SK-MEL-5 (cell line): ENCODE measurements around the gene CENPM. TPM values are rescaled to one million over a fixed set of nuclear protein-coding genes. Genes with fewer than 3 reads are reported as not detected.
"Not testable (repeated sequence)": the region's sequence is repeated elsewhere in the genome, so short reads cannot be mapped to it uniquely, and the experiment has no call there.

Experiments used
- DNase-seq: peaks from one replicate; pipeline ENCODE4 v3.0.0-alpha.2; 2016; ENCODE audit warnings: low read depth, low spot score
- in situ Hi-C: cut with HindIII; loops from 2 replicates; pipeline ENCODE4 v1.10.0; 2016; ENCODE audit warnings: low sequenced_read_pairs, high pct_unique_total_duplicates, low pct_unique_long_range_greater_than_20kb
- total RNA-seq: library from RNA; depleted of rRNA; stranded (reverse); fragments of >200 nt; shearing (Covaris generic); gene quantifications from 2 replicates; pipeline ENCODE4 v1.2.3, GENCODE V29; 2014

CENPM gene
- total RNA-seq, 1 experiment from 2014 or later, result 38.7 TPM

DNA sequence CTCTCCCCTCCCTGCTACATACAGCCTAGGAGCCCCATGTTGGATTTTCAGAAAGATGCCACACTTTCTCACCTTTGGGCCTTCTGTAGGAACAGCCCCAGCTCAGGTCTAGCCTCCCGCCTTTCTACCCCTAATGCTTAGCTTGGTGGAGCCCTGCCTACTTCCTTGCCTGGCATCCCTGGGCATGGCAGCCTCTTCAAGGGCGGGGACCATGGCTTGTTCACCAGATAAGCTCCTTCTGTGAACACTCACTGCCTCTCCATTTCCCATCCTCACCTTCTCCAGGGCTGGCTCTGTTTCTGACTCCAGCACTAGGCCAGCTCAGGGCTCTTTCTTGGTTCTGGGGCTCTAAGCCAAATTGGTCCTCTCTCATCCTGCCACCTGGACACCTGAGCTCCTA, 23.6 kb upstream of the CENPM start:
- in situ Hi-C loops, result no loop called here
- no peak for DNase-seq

DNA sequence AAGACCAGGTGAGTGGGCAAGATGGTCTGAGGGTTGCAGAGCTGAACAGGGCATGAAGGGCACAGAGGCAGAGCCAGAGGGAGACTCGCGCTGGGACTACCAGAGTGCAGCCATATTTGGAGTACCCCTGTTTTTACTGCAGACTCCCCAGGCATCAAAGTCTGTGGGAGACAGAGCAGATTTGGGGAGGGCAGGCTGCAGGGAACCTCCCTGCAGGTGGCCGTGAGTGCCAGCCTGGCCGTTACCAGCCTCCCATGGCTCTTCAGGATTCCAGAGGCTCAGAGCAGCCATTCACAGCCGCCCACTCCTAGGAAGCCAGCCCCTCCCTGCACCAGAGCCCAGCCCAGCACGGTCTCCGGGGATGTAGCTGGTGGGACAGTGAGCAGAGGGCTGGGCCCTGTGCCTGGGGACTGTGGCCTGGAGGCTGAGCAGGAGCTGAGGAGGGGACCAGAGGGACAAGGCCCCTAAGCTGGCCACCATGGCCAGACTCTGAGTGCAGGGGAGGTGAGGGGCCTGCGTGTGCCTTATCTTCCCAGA, 22.2 kb upstream of the CENPM start, which contains the start of gene SEPTIN3:
TSS of gene SEPTIN3 (plus strand) at position 334 of the 537 bp plus-strand sequence. CDS start 2,050 bp downstream, outside the sequence.
- DNase-seq, result no peak
- in situ Hi-C loops, result no loop called here

DNA sequence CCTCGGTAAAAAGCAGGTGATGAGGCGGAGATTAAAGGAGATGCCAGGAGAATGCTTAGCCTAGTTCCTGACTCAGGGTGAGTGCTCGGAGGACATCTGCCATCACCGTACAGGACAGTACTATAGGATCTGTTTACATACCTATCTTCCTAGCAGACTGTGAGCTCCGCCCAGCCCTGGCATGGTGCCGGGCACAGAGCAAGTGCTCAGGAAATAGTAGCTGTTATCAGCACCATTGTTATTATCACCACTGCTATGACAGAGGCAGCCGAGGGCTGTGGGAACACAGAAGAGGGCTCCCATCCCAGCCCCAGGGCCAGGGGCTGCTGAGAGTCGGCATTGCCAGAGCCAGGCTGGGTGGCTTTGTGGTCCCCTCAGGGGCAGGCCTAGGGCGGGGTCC, 21.6 kb upstream of the CENPM start:
- in situ Hi-C loops, result no loop called here
- no peak for DNase-seq

GRCh38 chr22:41966607-41967240, 19.8 kb upstream of the CENPM start:
- DNase-seq, result peak; percentile 93
- in situ Hi-C loops, result no loop called here

DNA sequence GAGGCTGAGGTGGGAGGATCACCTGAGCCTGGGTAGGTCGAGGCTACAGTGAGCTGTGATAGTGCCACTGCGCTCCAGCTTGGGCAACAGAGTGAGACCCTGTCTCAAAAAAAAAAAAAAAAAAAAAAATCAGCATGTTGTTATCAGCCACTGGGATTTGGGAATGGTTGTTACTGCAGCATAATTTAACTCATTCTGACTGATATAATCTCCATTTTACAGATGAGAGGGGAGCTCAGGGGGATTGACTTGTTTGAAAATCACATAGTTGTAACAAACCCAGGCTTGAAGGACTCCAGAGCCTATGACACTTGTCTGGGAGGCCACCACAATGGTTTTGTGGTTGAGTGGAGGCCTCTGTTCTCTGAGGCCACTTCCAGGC, 19.3 kb upstream of the CENPM start:
- in situ Hi-C loops, result no loop called here
- DNase-seq, result no peak

GRCh38 chr22:41964112-41964491, 17.1 kb upstream of the CENPM start:
- DNase-seq, result peak; percentile 76
- in situ Hi-C loops, result no loop called here

DNA sequence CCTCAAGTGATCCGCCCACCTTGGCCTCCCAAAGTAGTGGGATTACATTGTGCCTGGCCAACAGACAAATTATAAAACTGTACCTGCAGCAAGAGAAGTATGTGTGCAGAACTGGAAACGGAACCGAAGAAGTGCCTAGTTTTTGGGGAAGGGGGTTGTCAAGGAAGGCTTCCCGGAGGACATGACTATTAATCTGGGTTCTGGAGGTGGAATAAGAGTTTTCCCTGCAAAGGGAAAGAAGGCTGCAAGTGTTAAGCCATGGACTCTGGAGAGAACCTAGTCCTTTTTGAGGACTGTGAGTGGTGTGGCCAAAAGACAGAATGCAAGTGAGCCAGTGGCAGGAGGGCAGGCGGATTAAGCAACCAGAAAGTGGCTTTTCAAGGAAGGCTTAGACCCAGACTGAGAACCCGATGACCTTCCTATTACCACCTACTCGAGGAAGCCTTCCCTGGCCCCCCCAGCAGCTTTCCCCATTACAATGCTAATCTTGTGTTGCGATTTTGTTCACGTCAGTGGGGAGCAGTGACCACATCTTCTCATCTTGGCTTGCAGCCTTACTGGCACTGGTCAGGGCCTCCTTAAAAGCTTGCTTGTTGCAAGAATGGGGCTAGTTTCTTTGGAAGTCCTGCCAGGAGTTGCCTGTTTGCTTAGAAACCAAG, 16.6 kb upstream of the CENPM start:
- peak; percentile 79 for DNase-seq
- in situ Hi-C loops, result no loop called here

DNA sequence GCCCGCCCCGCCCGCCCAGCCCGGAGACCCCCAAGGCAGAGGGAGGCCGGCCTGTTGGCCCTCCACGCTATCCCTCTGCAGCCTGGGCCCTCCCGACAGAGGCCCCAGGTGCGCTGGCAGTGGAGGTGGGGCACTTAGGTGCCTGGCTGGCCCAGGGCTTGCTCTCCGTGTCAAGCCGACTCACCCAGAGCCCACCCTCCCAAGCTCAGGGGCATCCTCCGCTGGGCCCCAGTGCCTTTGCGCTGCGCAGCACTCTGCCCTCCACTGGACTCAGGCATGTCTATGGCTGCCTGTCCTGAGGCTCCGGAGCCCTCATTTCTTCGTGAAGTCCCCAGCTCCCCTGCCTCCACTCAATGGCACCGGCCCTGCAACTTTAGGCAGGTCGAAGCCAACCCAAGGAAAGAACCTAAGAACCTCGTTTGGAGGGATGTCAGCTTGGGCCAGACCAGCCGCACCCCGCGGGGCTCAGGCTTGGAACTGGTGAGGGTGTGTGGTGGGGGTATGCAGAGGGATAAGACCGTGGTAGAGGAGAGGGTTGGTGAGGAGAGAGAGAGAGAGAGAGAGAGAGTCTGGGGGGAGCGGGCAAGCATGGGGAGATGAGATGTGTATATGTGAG, 11.1 kb upstream of the CENPM start:
- in situ Hi-C loops, result no loop called here
- DNase-seq, result no peak

DNA sequence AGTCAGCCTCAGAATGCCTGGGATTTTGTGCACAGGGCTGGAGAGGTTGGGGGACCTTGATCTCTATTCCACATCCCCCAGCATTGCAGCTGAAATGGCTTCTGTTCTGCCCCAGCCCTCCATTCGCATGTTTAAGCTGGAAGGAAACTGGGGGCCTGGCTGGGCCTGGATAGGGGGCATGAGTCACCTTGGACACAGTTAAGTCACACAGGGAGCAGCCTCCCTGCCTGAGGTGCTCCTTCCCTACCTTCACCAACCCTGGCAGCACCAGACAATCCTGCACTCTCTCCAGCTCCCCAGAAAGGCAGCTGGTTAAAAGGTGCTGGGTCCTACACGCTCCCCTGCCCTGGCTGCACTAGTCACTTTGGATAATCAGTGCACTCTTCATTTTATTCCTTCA, 5.8 kb upstream of the CENPM start:
- in situ Hi-C loops, result no loop called here
- DNase-seq, result no peak

- DNase-seq, result no peak
- in situ Hi-C loops, result no loop called here
Observed at GRCh38 chr22:41951898-41952474, 5.0 kb upstream of the CENPM start, which contains the start of gene SMIM45. TSS of gene SMIM45 (plus strand) at chr22:41952150.

DNA sequence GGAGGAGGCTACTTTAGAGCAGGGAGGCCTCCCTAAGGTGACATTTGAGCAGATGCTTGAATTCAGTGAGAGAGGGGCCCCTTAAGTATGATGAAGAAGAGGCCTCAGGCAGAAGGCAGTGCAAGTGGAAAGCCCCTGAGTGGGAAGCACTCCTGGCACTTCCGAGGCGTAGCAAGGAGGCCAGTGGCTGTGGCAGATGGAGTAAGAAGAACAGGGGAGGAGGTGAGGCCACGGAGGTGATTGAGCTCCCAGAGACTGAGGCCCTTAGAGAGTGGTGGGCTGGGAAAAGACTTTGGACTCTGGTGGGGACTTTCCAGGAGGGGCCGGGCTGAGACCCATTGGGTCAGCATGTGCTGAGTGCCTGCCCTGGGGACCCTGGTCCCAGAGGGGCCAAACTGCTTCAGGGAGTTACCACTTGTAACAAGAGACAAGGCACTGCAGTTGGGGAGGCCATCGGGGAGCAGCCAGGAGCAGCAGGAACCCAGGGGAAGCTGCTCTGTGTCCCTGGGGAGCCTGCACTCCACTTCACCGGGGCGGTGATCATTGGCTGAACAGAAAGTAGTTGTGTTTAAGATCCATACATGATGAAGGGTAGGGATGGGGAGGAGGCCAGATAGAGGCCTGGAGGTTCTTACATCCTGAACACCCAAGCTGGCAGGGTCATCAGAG, 2.5 kb upstream of the CENPM start:
- in situ Hi-C loops, result no loop called here
- no peak for DNase-seq

- DNase-seq, in situ Hi-C loops: not testable (repeated sequence)
Observed at GRCh38 chr22:41948928-41949296, 2.0 kb upstream of the CENPM start.

GRCh38 chr22:41948142-41948541, 1.2 kb upstream of the CENPM start:
- peak; percentile 73 for DNase-seq
- in situ Hi-C loops, result no loop called here

DNA sequence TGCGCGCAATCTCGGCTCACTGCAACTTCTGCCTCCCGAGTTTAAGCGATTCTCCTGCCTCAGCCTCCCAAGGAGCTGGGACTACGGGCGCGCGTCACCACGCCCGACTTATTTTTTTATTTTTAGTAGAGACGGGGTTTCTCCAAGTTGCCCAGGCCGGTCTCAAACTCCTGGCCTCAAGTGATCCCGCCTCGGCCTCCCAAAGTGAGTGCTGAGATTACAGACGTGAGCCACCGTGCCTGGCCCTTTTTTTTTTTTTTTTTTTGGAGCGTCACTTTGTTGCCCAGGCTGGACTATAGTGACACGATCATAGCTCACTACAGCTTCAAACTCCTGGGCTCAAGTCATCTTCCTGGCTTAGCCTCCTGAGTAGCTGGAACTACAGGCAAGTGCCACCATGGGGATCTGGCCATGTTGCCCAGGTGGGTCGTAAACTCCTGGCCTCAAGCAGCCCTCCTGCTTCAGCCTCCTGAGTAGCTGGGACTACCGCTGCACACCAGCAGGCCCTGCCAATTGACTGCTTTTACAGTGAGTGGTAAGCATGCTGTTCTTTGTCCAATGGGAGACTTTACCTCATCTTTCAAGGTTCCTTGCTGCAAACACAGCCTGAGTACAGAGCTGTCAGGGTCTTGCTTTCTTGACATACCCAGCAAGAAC, 600 bp upstream of the CENPM start:
- in situ Hi-C loops, result no loop called here
- DNase-seq, result no peak

- DNase-seq, result no peak
- in situ Hi-C loops, result no loop called here
Observed at GRCh38 chr22:41943661-41944209, 3.2 kb downstream of the CENPM start.

DNA sequence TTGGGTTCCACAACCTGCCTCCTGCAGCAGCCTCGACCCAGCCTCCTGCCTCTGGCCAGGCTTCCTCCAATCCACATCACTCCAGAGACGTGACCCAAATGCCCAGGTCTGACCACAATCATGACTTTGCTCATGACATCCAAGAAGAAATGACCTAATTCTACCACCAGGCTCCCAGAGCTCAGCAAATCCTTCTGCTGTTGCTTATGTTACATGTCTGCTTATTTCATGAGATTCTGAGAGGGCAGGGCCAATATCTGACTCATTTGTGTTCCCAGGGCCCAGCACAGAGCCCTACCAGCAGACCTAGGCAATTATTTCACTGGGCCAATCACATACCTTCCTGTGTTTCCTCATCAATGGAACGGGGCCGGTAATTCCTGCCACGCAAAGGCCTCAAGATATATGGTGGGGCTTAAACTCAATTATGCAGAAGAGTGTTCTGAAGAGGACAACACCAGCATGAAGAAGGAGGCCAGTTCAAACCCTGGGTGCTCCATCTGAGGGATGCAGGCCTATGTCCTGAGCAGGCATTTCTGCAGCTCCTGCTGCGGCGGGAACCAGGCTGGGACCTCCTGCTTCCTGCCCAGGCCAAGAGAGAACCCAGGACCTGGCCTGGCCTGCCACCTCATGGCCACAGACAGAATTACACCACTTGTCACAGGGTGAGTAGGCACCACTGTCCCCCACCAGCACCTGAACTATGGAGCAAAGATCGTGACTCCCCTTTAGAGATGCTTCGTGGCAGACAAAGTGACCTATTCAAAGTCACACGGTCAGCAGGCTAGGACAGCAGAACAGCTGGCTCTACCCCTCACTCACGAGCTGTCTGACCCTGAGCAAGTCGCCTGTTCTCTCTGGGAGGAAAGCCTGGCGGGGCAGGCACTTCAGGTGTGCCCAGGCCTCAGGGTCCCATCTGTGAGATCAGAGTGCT, 5.9 kb downstream of the CENPM start:
- peak; percentile 88 for DNase-seq

More for the DNA sequence above, 5.9 kb downstream of the CENPM start:
- in situ Hi-C loops, result no loop called here
